GM23338 (cell line): ENCODE data around the gene C4orf51.

Source experiments
- CREB1 ChIP-seq: fragments of 250-450 bp; sonication (Bioruptor Pico); IDR thresholded peaks from 2 replicates; pipeline ENCODE4 v1.5.0; 2020; ENCODE audit warnings: low read depth, mild to moderate bottlenecking, moderate library complexity
- CTCF ChIP-seq, 2 experiments: fragments of 200-600 bp in 1 of 2; sonication (generic) in 1 of 2; conservative IDR thresholded peaks; 2 replicates each; pipeline versions ENCODE4 v1.5.1 to v1.6.1; 2016 to 2017; ENCODE audit warnings: antibody characterized with exemption in 2 of 2, low read depth in 2 of 2, mild to moderate bottlenecking in 2 of 2, moderate library complexity in 1 of 2
- EZH2 ChIP-seq: fragments of 200-600 bp; sonication (generic); IDR thresholded peaks from one replicate; pipeline ENCODE4 v1.8.0; 2017; ENCODE audit warnings: antibody characterized with exemption, mild to moderate bottlenecking, low read depth; ENCODE audit not compliant: unreplicated experiment
- EZH2phosphoT487 ChIP-seq: fragments of 200-600 bp; sonication (generic); IDR thresholded peaks from one replicate; pipeline ENCODE4 v1.8.1; 2018; ENCODE audit warnings: antibody characterized with exemption; ENCODE audit not compliant: unreplicated experiment
- NANOG ChIP-seq: IDR thresholded peaks from 2 replicates; pipeline ENCODE4 v1.6.1; 2016; ENCODE audit warnings: antibody characterized with exemption, borderline replicate concordance
- POLR2AphosphoS5 ChIP-seq: IDR thresholded peaks from 2 replicates; pipeline ENCODE4 v1.6.1; 2016; ENCODE audit warnings: antibody characterized with exemption, low read depth
- REST ChIP-seq: IDR thresholded peaks from one replicate; pipeline ENCODE4 v1.6.1; 2018; ENCODE audit warnings: antibody characterized with exemption; ENCODE audit not compliant: unreplicated experiment
- STAT1 ChIP-seq: IDR thresholded peaks from one replicate; pipeline ENCODE4 v1.6.1; 2016; ENCODE audit warnings: antibody characterized with exemption; ENCODE audit not compliant: unreplicated experiment
- ZNF114 ChIP-seq: fragments of 250-450 bp; sonication (Bioruptor Pico); IDR thresholded peaks from 2 replicates; pipeline ENCODE4 v1.5.0; 2020; ENCODE audit warnings: mild to moderate bottlenecking, moderate library complexity

- TF ChIP-seq EZH2, result no peak
- no peak for TF ChIP-seq CTCF (conservative IDR thresholded peaks at IDR 0.05; ENCODE audit: low read depth in 2 of 2)
- TF ChIP-seq POLR2AphosphoS5, result no peak
- no peak for TF ChIP-seq STAT1
- TF ChIP-seq NANOG, result no peak
- no peak for TF ChIP-seq EZH2phosphoT487
- no peak for TF ChIP-seq REST
- TF ChIP-seq ZNF114 (CRISPR knock-in tag), result no peak
- no peak for TF ChIP-seq CREB1 (CRISPR knock-in tag)
Measured at GRCh38 chr4:145665773-145666172, 14.2 kb upstream of the C4orf51 start.
